HK-2 (cell line): ENCODE measurements around the gene CPPED1.

Experiments used
- DNase-seq: peaks from one replicate; pipeline ENCODE4 v3.0.0-alpha.2; 2018; ENCODE audit not compliant: unreplicated experiment

CPPED1 gene

GRCh38 chr16:12735805-12736204, 67.9 kb downstream of the CPPED1 start:
- DNase-seq, result no peak

GRCh38 chr16:12732600-12732999, 71.1 kb downstream of the CPPED1 start:
- DNase-seq, result no peak

- no peak for DNase-seq
Measured at GRCh38 chr16:12729448-12729847, 74.2 kb downstream of the CPPED1 start.

GRCh38 chr16:12728469-12728868, 75.2 kb downstream of the CPPED1 start:
- DNase-seq, result no peak

GRCh38 chr16:12724226-12724625, 79.5 kb downstream of the CPPED1 start:
- no peak for DNase-seq

- no peak for DNase-seq
Measured at GRCh38 chr16:12723681-12724080, 80.0 kb downstream of the CPPED1 start.

- no peak for DNase-seq
Measured at GRCh38 chr16:12721841-12722421, 81.8 kb downstream of the CPPED1 start.

GRCh38 chr16:12719972-12720371, 83.7 kb downstream of the CPPED1 start:
- DNase-seq, result no peak

GRCh38 chr16:12716658-12717057, 87.0 kb downstream of the CPPED1 start:
- DNase-seq, result no peak

- DNase-seq, result no peak
Measured at GRCh38 chr16:12709807-12710206, 93.9 kb downstream of the CPPED1 start.

GRCh38 chr16:12708266-12708665, 95.4 kb downstream of the CPPED1 start:
- DNase-seq, result no peak

- no peak for DNase-seq
Measured at GRCh38 chr16:12706628-12707027, 97.1 kb downstream of the CPPED1 start.

- DNase-seq, result no peak
Measured at GRCh38 chr16:12704492-12705111, 99.1 kb downstream of the CPPED1 start.

- DNase-seq, result no peak
Measured at GRCh38 chr16:12703935-12704334, 99.8 kb downstream of the CPPED1 start.

- DNase-seq, result no peak
Measured at GRCh38 chr16:12700161-12700560, 103.5 kb downstream of the CPPED1 start.

GRCh38 chr16:12699161-12699560, 104.5 kb downstream of the CPPED1 start:
- DNase-seq, result no peak

- no peak for DNase-seq
Measured at GRCh38 chr16:12697437-12697836, 106.2 kb downstream of the CPPED1 start.

- DNase-seq, result no peak
Measured at GRCh38 chr16:12695454-12695853, 108.2 kb downstream of the CPPED1 start.

- no peak for DNase-seq
Measured at GRCh38 chr16:12690024-12690423, 113.7 kb downstream of the CPPED1 start.

- DNase-seq, result no peak
Measured at GRCh38 chr16:12688951-12689850, 114.5 kb downstream of the CPPED1 start.

GRCh38 chr16:12685806-12686205, 117.9 kb downstream of the CPPED1 start:
- no peak for DNase-seq

GRCh38 chr16:12682432-12683165, 121.1 kb downstream of the CPPED1 start:
- DNase-seq, result no peak
